H1 (cell line): Measurements from ENCODE around the gene PC. TPM values are rescaled to one million over a fixed set of nuclear protein-coding genes. Genes with fewer than 3 reads are reported as not detected.

Source experiments
- CHD1 ChIP-seq: IDR thresholded peaks from 2 replicates; pipeline ENCODE4 v1.6.1; 2012; ENCODE audit warnings: low read depth, low read length, improper control_type of control experiment
- EP300 ChIP-seq, 2 experiments: IDR thresholded peaks; 1 replicate in 1 of 2; 2 replicates in 1 of 2; pipeline ENCODE4 v1.6.1; 2011 to 2012; ENCODE audit warnings: low read depth in 2 of 2, low read length in 2 of 2, mild to moderate bottlenecking in 2 of 2, borderline replicate concordance in 1 of 2, inconsistent platforms in 1 of 2, moderate library complexity in 1 of 2
- HDAC6 ChIP-seq: IDR thresholded peaks from one replicate; pipeline ENCODE4 v1.7.1; 2012; ENCODE audit warnings: low read depth, mild to moderate bottlenecking, inconsistent platforms, low read length, moderate library complexity
- JUND ChIP-seq: IDR thresholded peaks from 2 replicates; pipeline ENCODE4 v1.6.1; 2011; ENCODE audit warnings: mild to moderate bottlenecking, improper control_type of control experiment, low read length
- MAFK ChIP-seq: IDR thresholded peaks from 2 replicates; pipeline ENCODE4 v1.6.1; 2012; ENCODE audit warnings: low read depth, mild to moderate bottlenecking, improper control_type of control experiment, low read length
- NANOG ChIP-seq: IDR thresholded peaks from 2 replicates; pipeline ENCODE4 v1.6.1; 2011; ENCODE audit warnings: low read length, low read depth, mild to moderate bottlenecking, inconsistent platforms; ENCODE audit not compliant: insufficient read depth, poor library complexity, severe bottlenecking
- NRF1 ChIP-seq: IDR thresholded peaks from 2 replicates; pipeline ENCODE4 v1.6.1; 2011; ENCODE audit warnings: mild to moderate bottlenecking, low read depth, low read length, improper control_type of control experiment
- RAD21 ChIP-seq, 2 experiments: IDR thresholded peaks in 1 of 2; conservative IDR thresholded peaks in 1 of 2; 2 replicates each; pipeline ENCODE4 v1.6.1; 2011; ENCODE audit warnings: low read depth in 2 of 2, low read length in 2 of 2, improper control_type of control experiment in 1 of 2, inconsistent platforms in 1 of 2, mild to moderate bottlenecking in 1 of 2, moderate library complexity in 1 of 2
- RBBP5 ChIP-seq: IDR thresholded peaks from 2 replicates; pipeline ENCODE4 v1.7.1; 2012; ENCODE audit warnings: low read depth, mild to moderate bottlenecking, inconsistent platforms, low read length, moderate library complexity, borderline replicate concordance
- RFX5 ChIP-seq: IDR thresholded peaks from 2 replicates; pipeline ENCODE4 v1.6.1; 2011; ENCODE audit warnings: low read depth, low read length, improper control_type of control experiment, borderline replicate concordance
- RNF2 ChIP-seq: fragments of 200-900, 300-1000 bp; sonication (generic); IDR thresholded peaks from 2 replicates; pipeline ENCODE4 v1.7.1; 2016; ENCODE audit warnings: borderline replicate concordance, low read depth, mild to moderate bottlenecking, antibody characterized with exemption, low read length; ENCODE audit not compliant: poor library complexity, severe bottlenecking; ENCODE audit errors: missing control alignments
- SAP30 ChIP-seq: fragments of 300-600 bp; sonication (generic); IDR thresholded peaks from 2 replicates; pipeline ENCODE4 v1.7.1; 2012; ENCODE audit warnings: low read length, moderate library complexity, mild to moderate bottlenecking, inconsistent platforms; ENCODE audit not compliant: insufficient read depth, insufficient replicate concordance
- SP2 ChIP-seq: IDR thresholded peaks from 2 replicates; pipeline ENCODE4 v1.6.1; 2012; ENCODE audit warnings: mild to moderate bottlenecking, low read length, inconsistent platforms
- SUZ12 ChIP-seq: fragments of 200-600 bp; sonication (generic); IDR thresholded peaks from 2 replicates; pipeline ENCODE4 v1.6.1; 2012; ENCODE audit warnings: mild to moderate bottlenecking, inconsistent platforms, low read length, moderate library complexity, mixed read lengths
- TAF1 ChIP-seq: IDR thresholded peaks from 2 replicates; pipeline ENCODE4 v1.6.1; 2011; ENCODE audit warnings: mild to moderate bottlenecking, low read depth, low read length
- TBP ChIP-seq: IDR thresholded peaks from 2 replicates; pipeline ENCODE4 v1.6.1; 2011; ENCODE audit warnings: low read depth, low read length, improper control_type of control experiment
- YY1 ChIP-seq: IDR thresholded peaks from 2 replicates; pipeline ENCODE4 v1.6.1; 2011; ENCODE audit warnings: low read depth, mild to moderate bottlenecking, low read length
- ZNF274 ChIP-seq: IDR thresholded peaks from 2 replicates; pipeline ENCODE4 v1.7.0; 2012; ENCODE audit warnings: low read length, borderline replicate concordance; ENCODE audit errors: extremely low read depth
- polyA plus RNA-seq, 7 experiments: library from polyadenylated mRNA; depleted of rRNA in 3 of 7; stranded (reverse) in 5 of 7; unstranded in 2 of 7; fragments of >200 nt in 5 of 7; fragments of 200-250 nt in 2 of 7; gene quantifications; 1 replicate in 5 of 7; 2 replicates in 1 of 7; 4 replicates in 1 of 7; pipeline versions ENCODE4 v1.2.1 to v1.2.3, GENCODE V29; 2011 to 2013; ENCODE audit warnings: missing spikeins in 2 of 7, mixed read lengths in 2 of 7
- total RNA-seq: library from RNA; stranded (reverse); fragmentation: NEBNext Ultra II Directional; extraction: Animal tissue kit (Norgen Biotek cat#: 25700); gene quantifications from 2 replicates; pipeline ENCODE4 v1.2.1, GENCODE V29; 2021
- TF ChIP-seq, protein P1 (sequence below): IDR thresholded peaks from 2 replicates; pipeline ENCODE4 v1.6.1; 2011; ENCODE audit warnings: low read depth, mild to moderate bottlenecking, low read length; ENCODE audit not compliant: insufficient read depth

The PC gene
- total and polyA plus RNA-seq, 2 of the 8 experiments (the other 6 are each of a cell fraction or from before 2014, with no cell fraction given), result 11.5 to 27.5 TPM

DNA sequence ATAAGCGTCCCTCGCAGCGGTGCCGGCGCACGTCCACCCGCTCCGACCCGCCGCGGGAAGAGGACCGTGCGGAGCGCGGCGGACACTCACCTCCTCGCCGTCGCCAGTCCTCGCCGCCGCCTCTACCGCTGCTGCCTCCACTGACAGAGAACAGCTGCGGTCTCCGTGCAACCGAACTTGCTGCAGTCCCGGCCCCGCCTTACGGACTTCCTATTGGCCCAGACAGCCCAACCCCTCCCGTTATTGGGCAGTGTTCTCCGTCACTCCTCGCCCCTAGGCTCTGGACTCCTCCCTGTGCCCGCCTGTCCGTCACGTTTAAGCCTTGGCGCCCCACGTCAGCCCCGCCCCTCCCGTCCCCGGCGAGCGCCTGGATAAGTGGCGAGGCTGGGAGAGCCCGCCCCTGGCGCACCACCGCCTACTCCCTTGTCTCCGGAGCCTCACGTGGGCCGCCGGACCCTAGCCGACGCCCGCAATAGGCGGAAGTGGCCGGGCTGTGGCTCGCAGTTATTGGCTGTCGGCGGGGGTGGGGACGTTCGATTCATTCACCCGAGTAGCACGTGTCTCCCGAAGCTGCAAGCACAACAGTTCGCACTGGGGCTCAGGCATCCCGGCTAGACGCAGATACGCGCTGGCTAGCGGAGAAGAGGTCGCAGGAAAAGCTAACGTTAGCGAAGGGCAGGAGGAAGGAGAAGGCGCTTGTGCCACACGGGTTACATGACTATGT lies at the start of gene PC (continued):
- TF ChIP-seq YY1, result no peak
- TF ChIP-seq TBP, result peak; percentile 69
- TF ChIP-seq TAF1, result peak; percentile 79
- TF ChIP-seq SUZ12, result no peak
- peak; percentile 40 for TF ChIP-seq NANOG
- no peak for TF ChIP-seq ZNF274
- no peak for TF ChIP-seq JUND
- peak; percentile 71 for TF ChIP-seq SP2
- no peak for TF ChIP-seq CHD1
- TF ChIP-seq RBBP5, result 0 out of 2 replicates have a peak, but pooled peaks have one; percentile 51
- no peak for TF ChIP-seq NRF1
- TF ChIP-seq EP300 (IDR thresholded peaks at IDR 0.05; ENCODE audit: borderline replicate concordance in 1 of 2, low read depth in 2 of 2, low read length in 2 of 2), result peak in 1 of 2 experiments; percentile 75; a peak in 1 of 3 replicates
- TF ChIP-seq RNF2, result no peak
- TF ChIP-seq, protein P1, sequence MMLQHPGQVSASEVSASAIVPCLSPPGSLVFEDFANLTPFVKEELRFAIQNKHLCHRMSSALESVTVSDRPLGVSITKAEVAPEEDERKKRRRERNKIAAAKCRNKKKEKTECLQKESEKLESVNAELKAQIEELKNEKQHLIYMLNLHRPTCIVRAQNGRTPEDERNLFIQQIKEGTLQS, result peak; percentile 69; the same call in 1 of the 2 replicates
- no peak for TF ChIP-seq HDAC6
- TF ChIP-seq SAP30, result no peak
- TF ChIP-seq RFX5, result no peak
- no peak for TF ChIP-seq MAFK
- no peak for TF ChIP-seq RAD21 (IDR thresholded peaks at IDR 0.05 in 1 of 2, conservative IDR thresholded peaks at IDR 0.05 in 1 of 2; ENCODE audit: low read depth in 2 of 2, low read length in 2 of 2)
